GM19239 (cell line): ENCODE measurements around the gene ATXN7L1.

Experiments used
- DNase-seq: peaks from one replicate; pipeline ENCODE4 v3.0.0; 2011; ENCODE audit warnings: low spot score; ENCODE audit not compliant: insufficient read length
- FAIRE-seq: peaks from 2 replicates; lab custom pipeline; 2011; peaks lifted over from hg19 to GRCh38; lab: Jason Lieb, UNC

ATXN7L1 gene

GRCh38 chr7:105787793-105788192, 88.6 kb downstream of the ATXN7L1 start:
- DNase-seq = no peak
- no peak for FAIRE-seq

- DNase-seq (no peak), FAIRE-seq (no peak)
Measured at GRCh38 chr7:105786520-105787470, 89.6 kb downstream of the ATXN7L1 start.

GRCh38 chr7:105782391-105783042, 93.9 kb downstream of the ATXN7L1 start:
- DNase-seq (no peak), FAIRE-seq (no peak)

- DNase-seq = no peak
- FAIRE-seq = no peak
Measured at GRCh38 chr7:105779856-105780780, 96.3 kb downstream of the ATXN7L1 start.

- FAIRE-seq (no peak), DNase-seq (no peak)
Measured at GRCh38 chr7:105778956-105779355, 97.4 kb downstream of the ATXN7L1 start.

GRCh38 chr7:105776986-105777910, 99.2 kb downstream of the ATXN7L1 start:
- FAIRE-seq = no peak
- no peak for DNase-seq

- DNase-seq (no peak), FAIRE-seq (no peak)
Measured at GRCh38 chr7:105776068-105776790, 100.2 kb downstream of the ATXN7L1 start.

- DNase-seq (no peak), FAIRE-seq (no peak)
Measured at GRCh38 chr7:105775580-105775979, 100.8 kb downstream of the ATXN7L1 start.

- FAIRE-seq = no peak
Measured at GRCh38 chr7:105773030-105773460, 103.4 kb downstream of the ATXN7L1 start.

GRCh38 chr7:105769901-105770628, 106.3 kb downstream of the ATXN7L1 start:
- DNase-seq (no peak), FAIRE-seq (no peak)

More at GRCh38 chr7:105773030-105773460, 103.4 kb downstream of the ATXN7L1 start:
- no peak for DNase-seq

- FAIRE-seq (no peak), DNase-seq (no peak)
Measured at GRCh38 chr7:105768898-105769507, 107.4 kb downstream of the ATXN7L1 start.

GRCh38 chr7:105768117-105768516, 108.3 kb downstream of the ATXN7L1 start:
- FAIRE-seq (no peak), DNase-seq (no peak)

- DNase-seq = no peak
- no peak for FAIRE-seq
Measured at GRCh38 chr7:105766421-105767073, 109.9 kb downstream of the ATXN7L1 start.

- FAIRE-seq (no peak), DNase-seq (no peak)
Measured at GRCh38 chr7:105765846-105766245, 110.6 kb downstream of the ATXN7L1 start.

- DNase-seq = no peak
- FAIRE-seq = no peak
Measured at GRCh38 chr7:105764506-105764905, 111.9 kb downstream of the ATXN7L1 start.

GRCh38 chr7:105760551-105761447, 115.6 kb downstream of the ATXN7L1 start:
- DNase-seq = no peak
- no peak for FAIRE-seq
